ENCODE data around the gene KCNT1.

The KCNT1 gene

DNA sequence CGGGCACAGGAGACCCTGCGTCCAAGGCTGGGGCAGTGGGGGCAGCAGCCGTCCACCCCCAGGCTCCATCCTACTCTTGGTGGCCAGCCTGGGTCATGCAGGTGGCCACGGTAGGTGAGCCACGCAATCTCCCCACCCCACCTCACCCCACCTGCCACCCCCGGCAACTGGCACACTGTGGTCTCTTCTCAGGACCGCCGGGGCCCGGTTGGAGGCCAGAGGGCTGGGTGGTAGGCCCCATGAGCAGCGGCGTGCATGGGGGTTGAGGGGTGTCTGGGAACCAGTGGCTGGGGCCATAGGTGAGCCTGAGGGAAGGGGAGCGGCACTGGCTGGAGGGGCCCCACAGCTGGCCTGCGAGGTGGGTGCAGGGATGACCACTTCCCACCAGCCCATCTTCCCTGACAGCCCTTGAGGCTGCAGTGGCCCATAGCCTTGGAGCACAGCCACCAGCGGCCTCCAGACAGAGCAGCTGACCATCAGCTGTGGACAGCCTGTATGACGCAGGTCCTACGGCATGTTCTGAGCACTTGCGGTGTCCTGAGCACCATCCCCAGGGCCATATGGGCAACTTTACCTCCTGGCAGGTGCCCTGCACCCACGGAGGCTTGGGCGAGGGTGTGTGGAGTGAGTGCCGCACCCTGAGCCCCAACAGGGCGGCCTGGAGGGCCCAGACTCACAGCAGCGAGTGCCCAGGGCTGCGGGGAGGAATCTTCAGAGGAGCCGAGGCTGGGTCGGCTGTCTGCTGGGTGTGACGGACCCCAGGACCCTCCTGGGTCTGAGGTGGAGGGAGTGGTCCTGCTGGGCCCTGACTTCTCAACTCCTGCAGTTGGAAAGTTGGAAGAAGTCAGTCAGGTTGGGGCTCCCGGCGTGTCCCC, 47.4 kb downstream of the KCNT1 start:
- no peak for DNase-seq

DNA sequence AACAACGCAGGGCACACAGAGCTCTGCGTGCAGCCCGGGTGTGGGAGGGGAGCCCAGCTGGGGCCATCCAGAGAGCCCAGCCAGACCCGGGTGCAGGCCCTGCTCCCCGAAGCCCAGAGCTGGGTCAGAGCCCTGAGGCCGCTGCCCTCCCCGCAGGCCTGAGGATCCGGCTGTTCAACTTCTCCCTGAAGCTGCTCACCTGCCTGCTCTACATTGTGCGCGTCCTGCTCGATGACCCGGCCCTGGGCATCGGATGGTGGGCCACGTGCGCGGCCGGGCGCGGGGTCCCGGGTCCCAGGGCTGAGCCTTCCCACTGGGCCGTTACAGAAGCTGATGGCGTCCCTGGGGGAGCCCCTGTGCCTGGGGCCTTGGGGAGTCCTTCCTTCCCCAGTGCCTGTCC, 48.8 kb downstream of the KCNT1 start:
- no peak for DNase-seq

DNA sequence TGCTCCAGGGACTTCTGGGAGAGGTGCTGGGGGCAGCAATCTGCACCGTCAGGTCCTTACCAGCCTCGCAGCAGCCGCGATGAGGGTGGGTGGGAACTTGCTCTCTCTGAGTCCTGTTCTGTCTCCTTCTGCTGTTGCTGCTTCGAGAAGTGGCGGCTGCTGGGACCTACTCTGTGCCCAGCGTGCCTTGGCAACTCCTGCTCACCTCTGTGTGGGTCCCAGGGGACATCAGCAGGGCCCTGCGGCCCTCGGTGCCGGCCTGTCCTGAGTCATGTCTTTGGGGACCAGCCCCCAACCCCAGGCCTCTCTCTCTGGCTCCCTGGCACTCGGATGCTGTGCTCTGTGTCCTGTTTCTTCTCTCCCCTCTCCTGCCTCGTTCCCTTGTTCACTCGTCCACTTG, 49.5 kb downstream of the KCNT1 start:
- DNase-seq, result no peak

DNA sequence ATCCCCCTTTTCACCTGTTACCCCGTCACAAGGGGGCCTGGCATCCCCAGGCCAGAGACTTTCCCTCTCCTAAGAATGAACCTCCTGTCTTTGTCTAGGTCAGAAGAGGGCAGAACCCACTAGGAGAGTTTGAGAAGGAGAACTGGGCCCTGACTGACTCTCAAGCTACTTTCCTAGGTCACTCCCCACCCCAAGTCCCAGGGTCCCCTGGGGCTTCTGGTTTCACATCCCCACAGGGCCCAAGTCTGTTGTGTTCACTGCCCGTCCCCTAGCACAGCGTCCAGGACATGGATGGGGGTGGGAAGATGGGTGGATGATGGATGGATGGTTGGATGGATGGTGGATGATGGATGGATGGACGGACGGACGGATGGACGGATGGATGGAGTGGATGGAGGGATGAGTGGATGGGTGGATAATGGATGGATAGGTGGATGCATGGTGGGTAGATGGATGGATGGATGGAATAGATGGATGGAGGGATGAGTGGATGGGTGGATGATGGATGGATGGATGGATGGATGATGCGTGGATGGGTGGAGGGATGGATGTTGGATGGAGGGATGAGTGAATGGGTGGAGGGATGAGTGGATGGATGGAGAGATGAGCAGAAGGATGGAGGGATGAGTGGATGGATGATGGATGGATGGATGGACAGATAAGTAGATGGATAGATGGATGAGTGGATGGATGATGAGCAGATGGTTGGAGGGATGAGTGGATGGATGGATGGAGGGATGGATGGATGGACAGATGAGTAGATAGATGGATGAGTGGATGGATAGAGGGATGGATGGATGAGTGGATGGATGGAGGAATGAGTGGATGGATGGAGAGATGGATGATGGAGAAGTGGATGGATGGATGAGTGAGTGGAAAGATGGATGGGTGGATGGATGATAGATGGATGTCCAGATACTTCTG, 50.6 kb downstream of the KCNT1 start:
- DNase-seq, result no peak

DNA sequence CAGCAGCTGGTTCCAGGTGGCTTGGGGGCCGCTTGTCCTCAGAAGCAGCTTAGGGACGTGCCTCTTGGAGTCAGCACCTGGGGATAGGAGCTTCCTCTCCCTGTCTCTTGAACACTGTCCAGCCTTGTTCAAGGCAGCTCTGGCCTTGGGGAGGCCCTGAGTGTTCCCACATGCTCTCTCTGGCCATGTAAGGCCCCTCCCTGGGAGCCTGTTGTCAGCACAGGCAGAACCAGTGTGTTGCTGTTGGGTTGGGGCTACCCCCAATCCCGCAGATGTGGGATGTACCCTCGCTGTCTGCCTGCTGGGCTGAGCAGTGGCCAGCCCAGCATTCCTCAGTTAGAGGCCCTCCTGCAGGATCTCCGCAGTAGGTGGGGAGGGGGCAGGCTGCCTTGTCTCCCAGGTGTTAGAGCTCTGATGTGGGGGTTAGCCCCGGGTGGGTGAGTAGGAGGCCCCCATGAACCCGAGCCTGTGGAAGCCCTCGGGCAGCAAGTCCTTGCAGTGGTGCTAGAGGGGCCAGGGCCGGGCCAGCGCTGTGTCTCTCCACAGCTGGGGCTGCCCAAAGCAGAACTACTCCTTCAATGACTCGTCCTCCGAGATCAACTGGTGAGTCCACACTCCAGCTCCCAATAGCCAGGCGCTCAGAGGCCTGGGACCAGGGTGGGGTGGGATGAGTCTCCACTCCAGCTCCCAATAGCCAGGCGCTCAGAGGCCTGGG, 51.6 kb downstream of the KCNT1 start:
- no peak for DNase-seq

DNA sequence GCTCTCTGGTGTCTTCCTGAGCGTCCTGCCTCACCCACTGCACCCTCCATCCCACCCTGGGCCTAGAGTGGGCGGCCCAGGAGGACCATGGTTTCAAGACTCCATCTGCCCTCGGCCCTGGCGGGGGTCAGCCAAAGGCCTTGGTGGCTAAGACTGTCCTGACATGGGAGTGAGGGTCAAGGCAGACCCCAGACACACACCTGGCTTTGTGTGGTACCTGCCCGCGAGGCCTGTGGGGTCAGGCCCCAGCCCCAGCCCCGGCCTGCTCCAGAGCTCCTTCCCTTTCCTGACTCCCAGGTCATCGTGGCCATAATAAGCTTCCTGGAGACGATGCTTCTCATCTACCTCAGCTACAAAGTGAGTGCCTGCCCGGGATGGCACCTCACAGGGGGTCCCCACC, 54.6 kb downstream of the KCNT1 start:
- no peak for DNase-seq

DNA sequence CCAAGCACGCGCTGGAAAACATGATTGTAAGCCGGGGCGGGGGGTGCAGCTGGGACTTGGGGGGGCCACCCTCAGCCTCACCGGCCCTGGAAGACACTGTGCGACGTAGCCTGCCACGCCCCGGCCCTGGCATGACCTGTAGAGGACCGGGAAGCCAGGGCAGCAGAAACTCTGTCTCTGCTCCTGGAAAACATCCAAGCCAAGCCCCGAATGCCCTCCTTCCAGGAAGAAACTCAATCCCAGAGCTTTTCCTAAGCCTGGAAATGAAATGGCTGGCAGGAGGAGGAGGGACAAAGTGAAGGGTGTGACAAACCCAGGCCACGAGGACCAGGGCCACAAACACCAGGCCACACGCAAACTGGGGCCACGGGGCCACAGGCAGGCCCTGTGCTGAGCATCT, 55.4 kb downstream of the KCNT1 start:
- peak; percentile 60 for DNase-seq

DNA sequence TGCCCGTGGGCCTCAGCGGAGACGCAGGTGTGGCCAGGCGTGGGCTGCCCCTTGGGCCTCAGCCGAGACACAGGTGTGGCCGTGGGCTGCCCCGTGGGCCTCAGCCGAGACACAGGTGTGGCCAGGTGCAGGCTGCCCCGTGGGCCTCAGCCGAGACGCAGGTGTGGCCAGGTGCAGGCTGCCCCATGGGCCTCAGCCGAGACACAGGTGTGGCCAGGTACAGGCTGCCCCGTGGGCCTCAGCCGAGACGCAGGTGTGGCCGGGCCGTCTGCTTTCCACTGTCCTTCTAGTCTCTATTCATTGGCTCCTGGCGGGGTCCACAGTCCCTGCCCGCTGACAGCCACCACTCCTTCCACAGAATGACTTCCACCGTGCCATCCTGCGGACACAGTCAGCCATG, 56.1 kb downstream of the KCNT1 start:
- no peak for DNase-seq

DNA sequence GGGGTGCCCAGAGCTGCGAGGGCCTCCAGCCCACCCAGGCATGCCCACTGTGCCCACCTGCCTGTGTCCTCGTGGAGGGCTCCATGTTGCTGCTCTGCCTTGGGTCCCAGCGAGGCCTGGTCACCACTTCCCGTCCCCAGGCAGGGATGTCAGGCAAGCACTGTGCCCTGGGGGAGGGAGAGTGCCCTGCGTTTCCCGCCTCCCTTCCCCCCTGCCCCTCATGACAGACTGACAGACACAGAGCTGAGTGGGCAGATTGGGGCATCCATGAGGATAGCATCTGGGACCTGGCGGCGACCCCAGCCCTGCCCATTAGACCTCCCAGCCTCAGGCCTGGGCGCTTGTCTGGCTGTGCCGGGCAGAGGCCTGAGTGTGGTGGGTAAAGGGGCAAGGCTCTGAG, 56.9 kb downstream of the KCNT1 start:
- no peak for DNase-seq

DNA sequence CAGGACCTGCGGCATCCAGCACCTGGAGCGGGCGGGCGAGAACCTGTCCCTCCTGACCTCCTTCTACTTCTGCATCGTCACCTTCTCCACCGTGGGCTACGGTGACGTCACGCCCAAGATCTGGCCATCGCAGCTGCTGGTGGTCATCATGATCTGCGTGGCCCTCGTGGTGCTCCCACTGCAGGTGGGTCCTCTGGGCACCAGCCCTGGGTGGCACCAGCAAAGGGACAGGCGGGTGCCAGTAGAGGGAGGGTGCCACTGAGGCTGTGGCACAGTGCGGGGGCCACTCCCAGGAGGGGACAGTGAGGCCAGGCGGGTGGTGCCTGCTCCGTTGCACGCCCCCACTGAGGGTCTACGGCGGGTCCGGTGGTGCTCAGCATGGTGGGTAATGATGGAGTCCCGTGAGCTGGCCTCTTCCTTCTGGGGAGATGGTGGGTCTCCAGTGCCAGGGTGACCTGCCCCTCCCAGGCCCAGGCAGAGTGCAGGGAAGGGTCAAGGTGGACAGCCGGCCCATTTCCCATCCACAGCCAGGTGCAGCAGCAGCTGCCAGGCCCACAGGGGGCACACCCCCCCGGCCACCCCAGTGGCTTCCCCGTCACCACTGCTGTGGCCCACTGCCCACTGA, 57.8 kb downstream of the KCNT1 start:
- DNase-seq, result no peak

DNA sequence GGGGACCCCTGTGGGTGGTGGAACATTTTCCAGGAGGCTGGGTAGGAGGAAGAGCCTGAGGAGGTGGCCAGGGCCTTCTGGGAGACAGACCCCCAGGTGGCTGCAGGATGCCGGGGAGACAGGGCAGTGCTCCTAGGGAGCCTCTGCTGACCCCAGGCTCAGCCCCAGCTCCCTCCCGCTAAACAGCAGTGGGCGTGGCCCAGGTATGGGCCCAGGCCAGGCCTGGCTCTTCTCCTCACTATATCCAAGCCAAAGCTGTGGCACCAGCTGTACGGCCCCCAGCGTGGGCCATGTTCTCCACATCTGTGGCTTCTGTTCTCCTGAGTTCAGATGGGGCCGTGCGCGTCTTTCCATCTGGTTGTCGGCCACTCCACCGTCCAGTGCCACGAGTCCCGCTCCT, 58.5 kb downstream of the KCNT1 start:
- no peak for DNase-seq

DNA sequence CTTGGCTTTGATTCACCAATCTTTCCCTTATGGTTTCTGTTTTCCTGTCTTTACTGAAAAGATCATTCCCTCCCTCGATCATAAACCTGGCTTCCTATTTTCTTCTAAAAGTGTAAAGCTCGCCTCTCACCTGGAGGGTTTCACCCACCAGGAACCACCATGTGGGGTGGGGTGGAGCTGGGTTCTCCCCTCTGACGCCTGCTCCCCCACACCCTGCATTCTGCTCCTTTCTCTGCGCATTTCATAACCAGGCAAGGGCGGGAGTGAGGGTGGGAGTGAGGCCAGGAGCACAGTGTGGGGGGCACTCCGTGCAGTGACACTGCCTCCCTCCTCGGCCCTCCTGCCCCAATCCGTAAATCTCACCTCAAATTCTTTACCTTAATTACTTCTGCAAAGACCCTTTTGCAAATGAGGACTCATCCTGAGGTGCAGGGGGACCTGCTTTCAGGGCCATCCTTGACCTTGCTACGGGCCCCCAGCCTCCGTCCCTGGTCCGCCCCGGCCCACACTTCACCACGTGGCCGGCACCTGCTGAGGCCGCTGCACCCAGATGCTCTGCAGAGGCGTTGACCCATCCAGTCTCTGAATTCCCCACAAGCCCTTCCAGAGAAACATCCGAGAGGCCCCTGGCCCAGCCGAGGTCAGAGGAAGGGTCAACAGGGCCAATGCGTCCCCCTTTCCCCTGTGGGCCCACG, 59.3 kb downstream of the KCNT1 start:
- DNase-seq, result no peak

DNA sequence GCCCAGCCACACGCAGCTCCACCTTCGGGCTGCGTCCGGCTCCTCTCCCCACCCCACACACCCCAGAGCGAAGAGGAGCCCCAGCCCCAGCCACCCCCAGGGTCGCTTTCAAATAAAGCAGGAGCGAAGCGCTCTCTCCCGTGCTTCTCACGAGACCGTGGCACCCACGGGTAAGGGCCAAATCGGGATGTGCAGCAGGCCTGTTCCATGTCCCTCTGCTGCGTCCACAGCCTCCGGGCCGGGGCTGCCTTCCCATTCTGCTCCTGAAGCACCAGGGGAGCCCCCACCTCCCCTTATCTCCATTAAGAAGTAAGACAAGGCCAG, 59.8 kb downstream of the KCNT1 start:
- DNase-seq, result no peak

DNA sequence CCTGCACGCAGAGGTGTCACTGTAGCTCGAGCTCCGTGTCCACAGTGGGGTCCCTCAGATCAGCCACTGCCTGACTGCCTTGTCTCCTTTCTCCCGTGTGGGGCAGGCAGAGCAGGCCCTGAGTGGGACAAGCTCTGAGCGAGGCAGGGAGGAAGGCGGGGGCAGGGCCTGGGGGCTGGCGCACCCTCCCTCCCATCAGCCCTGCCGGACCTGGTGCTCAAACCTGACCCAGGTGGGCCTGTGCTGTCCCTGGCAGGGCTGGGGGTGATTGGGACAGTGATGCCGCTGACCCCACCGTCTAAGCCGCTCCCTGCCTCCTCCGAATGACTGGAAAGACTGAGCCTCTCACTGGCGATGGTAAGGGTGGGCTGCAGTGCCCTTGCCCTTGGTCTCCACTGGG, 60.9 kb downstream of the KCNT1 start:
- no peak for DNase-seq

DNA sequence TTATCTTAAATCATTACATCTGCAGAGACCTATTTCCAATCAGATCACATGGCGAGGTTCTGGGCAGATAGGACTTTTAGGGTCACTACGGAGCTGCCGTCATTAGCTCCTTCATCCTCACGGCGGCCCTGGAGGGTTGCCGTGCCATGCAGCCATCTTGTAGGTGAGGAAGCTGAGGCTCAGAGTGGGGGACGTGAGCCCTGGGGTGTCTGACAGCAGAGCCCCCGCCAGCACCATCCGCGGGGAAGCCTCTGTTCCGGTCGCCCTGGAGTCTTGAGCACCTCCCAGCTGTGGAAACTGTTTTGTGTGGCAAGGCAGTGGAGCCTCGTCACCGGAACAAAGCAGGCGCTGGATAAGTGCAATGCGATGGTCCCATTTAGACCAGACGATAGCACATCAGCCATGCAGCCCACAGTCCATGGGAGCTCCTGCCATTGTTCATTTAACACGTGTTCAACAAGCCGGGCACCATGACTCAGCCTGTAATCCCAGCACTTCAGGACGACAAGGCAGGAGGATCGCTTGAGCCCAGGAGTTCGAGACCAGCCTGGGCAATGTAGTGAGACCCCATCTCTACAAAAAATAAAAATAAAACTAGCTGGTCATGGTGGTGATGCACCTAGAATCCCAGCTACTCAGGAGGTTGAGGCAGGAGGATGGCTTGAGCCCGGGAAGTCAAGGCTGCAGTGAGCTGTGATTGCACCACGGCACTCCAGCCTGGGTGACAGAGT, 61.9 kb downstream of the KCNT1 start:
- DNase-seq, result no peak

DNA sequence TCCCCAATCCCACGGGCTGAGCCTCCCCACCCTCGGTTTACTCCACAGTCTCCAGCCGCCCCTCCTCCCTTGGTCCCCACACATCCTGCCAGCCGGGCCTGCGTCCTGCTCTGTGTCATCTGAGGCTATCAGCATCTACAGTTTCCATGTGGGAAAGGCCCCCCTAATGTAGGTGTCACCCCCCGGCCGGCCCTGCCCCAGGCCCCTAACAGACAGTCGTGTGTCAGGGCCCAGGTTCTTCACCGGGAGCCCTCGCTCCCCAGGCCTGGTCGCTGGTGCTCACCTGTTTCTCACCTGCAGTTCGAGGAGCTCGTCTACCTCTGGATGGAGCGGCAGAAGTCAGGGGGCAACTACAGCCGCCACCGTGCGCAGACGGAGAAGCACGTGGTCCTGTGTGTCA, 62.7 kb downstream of the KCNT1 start:
- no peak for DNase-seq

DNA sequence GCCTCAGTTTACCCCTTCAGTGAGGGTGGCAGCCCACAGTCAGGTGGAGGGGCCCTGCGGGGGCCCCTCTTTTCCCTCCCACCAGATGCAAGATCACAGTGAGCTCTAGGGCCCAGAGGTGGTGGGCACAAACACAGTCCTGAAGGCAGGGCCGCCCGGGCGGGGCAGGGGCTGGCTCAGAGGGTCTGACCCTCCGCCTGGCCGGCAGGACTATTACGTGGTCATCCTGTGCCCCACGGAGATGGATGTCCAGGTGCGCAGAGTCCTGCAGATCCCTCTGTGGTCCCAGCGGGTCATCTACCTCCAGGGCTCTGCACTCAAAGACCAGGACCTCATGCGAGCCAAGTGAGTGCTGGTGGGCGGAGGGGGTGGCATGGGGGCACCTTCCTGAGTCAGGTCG, 63.4 kb downstream of the KCNT1 start:
- DNase-seq, result no peak

DNA sequence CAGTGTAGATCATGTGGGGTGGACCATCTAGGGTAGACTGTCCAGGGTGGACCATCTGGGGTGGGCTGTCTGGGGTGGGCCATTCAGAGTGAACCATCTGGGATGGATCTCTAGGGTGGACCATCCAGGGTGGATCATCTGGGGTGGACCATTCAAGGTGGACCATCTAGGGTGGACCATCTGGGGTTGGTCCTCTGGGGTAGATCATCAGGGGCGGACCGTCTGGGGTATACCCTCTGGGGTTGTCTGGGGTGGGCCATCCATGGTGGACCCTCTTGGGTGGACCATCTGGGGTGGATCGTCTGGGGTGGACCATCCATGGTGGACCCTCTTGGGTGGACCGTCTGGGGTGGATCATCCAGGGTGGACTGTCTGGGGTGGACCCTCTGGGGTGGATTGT, 64.3 kb downstream of the KCNT1 start:
- no peak for DNase-seq

DNA sequence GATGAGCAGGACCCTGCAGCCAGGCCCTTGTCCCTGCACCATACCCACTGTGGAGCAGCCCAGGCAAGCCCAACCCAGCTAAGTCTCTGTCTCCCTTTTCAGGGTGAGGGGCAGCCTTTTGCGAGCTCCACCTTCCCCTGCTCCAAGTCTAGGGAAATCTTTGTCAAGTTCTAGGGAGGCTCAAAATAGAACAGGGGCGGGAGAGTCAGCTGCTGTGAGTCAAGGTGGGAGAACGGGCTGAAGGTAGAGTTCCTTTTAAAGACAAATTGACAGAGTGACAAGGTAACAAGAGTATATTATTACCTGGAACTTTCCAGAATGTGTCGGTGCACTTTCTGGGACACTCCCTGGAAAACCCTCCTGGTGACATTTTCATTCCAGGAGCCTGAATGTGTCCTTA, 64.7 kb downstream of the KCNT1 start:
- no peak for DNase-seq

DNA sequence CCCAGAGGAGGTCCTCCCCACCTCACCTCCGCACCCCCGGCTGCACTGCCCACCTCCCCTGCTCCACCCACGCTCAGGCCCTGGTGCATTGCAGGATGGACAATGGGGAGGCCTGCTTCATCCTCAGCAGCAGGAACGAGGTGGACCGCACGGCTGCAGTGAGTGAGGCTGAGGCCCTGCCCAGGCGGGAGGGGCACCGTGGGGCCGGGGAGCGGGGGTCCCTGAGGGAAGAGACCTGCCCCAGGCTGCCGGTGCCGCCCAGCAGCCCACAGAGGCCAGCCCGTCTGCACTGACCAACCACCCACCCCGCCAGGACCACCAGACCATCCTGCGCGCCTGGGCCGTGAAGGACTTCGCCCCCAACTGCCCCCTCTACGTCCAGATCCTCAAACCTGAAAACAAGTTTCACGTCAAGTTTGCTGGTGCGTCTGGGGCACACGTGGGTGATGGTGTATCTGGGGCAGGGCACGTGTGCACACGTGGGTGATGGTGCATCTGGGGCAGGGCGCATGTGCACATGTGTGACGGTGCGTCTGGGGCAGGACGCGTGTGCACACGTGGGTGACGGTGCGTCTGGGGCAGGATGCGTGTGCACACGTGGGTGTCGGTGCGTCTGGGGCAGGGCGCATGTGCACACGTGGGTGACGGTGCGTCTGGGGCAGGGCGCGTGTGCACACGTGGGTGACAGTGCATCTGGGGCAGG, 66.7 kb downstream of the KCNT1 start:
- no peak for DNase-seq

Measured in right hindlimb (tissue), 1 donor.